K562 (cell line): ENCODE results near the gene IL1RAPL2. TPM values are rescaled to one million over a fixed set of nuclear protein-coding genes. Genes with fewer than 3 reads are reported as not detected.

Experiments
- ATAC-seq: fragments of 200-7000 bp; cut with Tn5 transposase; 3 replicates; pipeline ENCODE4 v1.9.1; 2020; ENCODE audit warnings: moderate library complexity
- BruUV-seq: library from RNA; stranded (reverse); fragments of 400-500 nt; replicated peaks from 2 replicates; lab custom pipeline; 2021; lab: Mats Ljungman, UMichigan
- CTCF ChIA-PET: fragments of 300-600 bp; formaldehyde crosslinking; extraction: SDS; loops from one replicate; lab custom pipeline; 2021; ENCODE audit warnings: low intra/inter-chr PET ratio; lab: Yijun Ruan, JAX
- POLR2A ChIA-PET: fragments of 300-600, 350-650 bp; sonication (Branson Sonifier 250); formaldehyde crosslinking; extraction: SDS; loops from one replicate; lab custom pipeline; 2021; ENCODE audit warnings: antibody characterized with exemption, inconsistent platforms; lab: Yijun Ruan, JAX
- DNase-seq, 4 experiments: peaks; one replicate each; pipeline versions ENCODE4 v3.0.0 to v3.0.0-alpha.2; 2011 to 2018; ENCODE audit warnings: low spot score in 3 of 4, mixed read lengths in 3 of 4; ENCODE audit errors: extremely low read depth in 1 of 4
- FAIRE-seq: peaks from 2 replicates; lab custom pipeline; 2011; peaks lifted over from hg19 to GRCh38; lab: Jason Lieb, UNC
- H2AFZ ChIP-seq: 2 replicates; pipeline ENCODE4 v1.6.0; 2011; ENCODE audit warnings: low read depth, low read length, control low read depth, inconsistent platforms
- H3K27ac ChIP-seq: fragments of 200-600 bp; 3 replicates; pipeline ENCODE4 v1.8.0; 2011; ENCODE audit warnings: low read depth, mild to moderate bottlenecking, control low read depth, inconsistent platforms, low read length, moderate library complexity, mixed read lengths; ENCODE audit errors: extremely low read depth
- H3K27me3 ChIP-seq, 2 experiments: fragments of 300-600 bp in 1 of 2; 2 replicates in 1 of 2; 3 replicates in 1 of 2; pipeline versions ENCODE4 v1.6.0 to v1.8.0; 2011; ENCODE audit warnings: inconsistent platforms in 2 of 2, low read length in 2 of 2, mild to moderate bottlenecking in 1 of 2, mixed read lengths in 1 of 2, moderate library complexity in 1 of 2; ENCODE audit not compliant: control insufficient read depth in 2 of 2, insufficient read depth in 2 of 2
- H3K36me3 ChIP-seq: fragments of 300-600 bp; 3 replicates; pipeline ENCODE4 v1.8.0; 2011; ENCODE audit warnings: mild to moderate bottlenecking, low read length, inconsistent platforms; ENCODE audit not compliant: control insufficient read depth, insufficient read depth
- H3K4me1 ChIP-seq, 2 experiments: fragments of 200-600 bp in 1 of 2; replicated peaks in 1 of 2; 2 replicates in 1 of 2; 3 replicates in 1 of 2; pipeline versions ENCODE4 v1.5.1 to v1.8.0; 2011; ENCODE audit warnings: inconsistent platforms in 2 of 2, low read length in 2 of 2, mild to moderate bottlenecking in 1 of 2, mixed read lengths in 1 of 2, moderate library complexity in 1 of 2; ENCODE audit not compliant: control insufficient read depth in 2 of 2, insufficient read depth in 2 of 2
- H3K4me2 ChIP-seq: 2 replicates; pipeline ENCODE4 v1.6.1; 2011; ENCODE audit warnings: low read length, control low read depth, inconsistent platforms, mixed read lengths; ENCODE audit not compliant: insufficient read depth
- H3K4me3 ChIP-seq: fragments of 200-600 bp; sonication (generic), shearing (Covaris generic); 2 replicates; pipeline ENCODE4 v1.5.1; 2016; ENCODE audit warnings: control low read depth, inconsistent platforms
- H3K79me2 ChIP-seq: fragments of 200-600 bp; 3 replicates; pipeline ENCODE4 v1.8.0; 2011; ENCODE audit warnings: low read length, inconsistent platforms; ENCODE audit not compliant: control insufficient read depth, insufficient read depth
- H3K9ac ChIP-seq, 2 experiments: 2 replicates each; pipeline versions ENCODE4 v1.6.0 to v1.6.1; 2011; ENCODE audit warnings: low read depth in 2 of 2, low read length in 2 of 2, control low read depth in 1 of 2, inconsistent platforms in 1 of 2, mild to moderate bottlenecking in 1 of 2, mixed read lengths in 1 of 2; ENCODE audit not compliant: insufficient read depth in 1 of 2
- H3K9me1 ChIP-seq: one replicate; pipeline ENCODE4 v1.6.0; 2011; ENCODE audit warnings: inconsistent platforms, mild to moderate bottlenecking, low read length, moderate library complexity; ENCODE audit not compliant: control insufficient read depth, insufficient read depth
- H3K9me3 ChIP-seq: replicated peaks from 2 replicates; pipeline ENCODE4 v1.5.1; 2011; ENCODE audit warnings: low read depth, low read length, inconsistent platforms; ENCODE audit not compliant: control insufficient read depth, insufficient read depth
- H4K20me1 ChIP-seq: replicated peaks from 2 replicates; pipeline ENCODE4 v1.6.1; 2011; ENCODE audit warnings: low read length, inconsistent platforms, mixed read lengths; ENCODE audit not compliant: control insufficient read depth, insufficient read depth
- GTF2E2 ChIP-seq: fragments of 200-800 bp; sonication (Bioruptor generic); IDR thresholded peaks from 2 replicates; pipeline ENCODE4 v1.6.1; 2016; ENCODE audit warnings: missing genetic modification characterization, missing compliant biosample characterization
- KLF13 ChIP-seq: fragments of 450-650 bp; IDR thresholded peaks from 2 replicates; pipeline ENCODE4 v1.6.1; 2016; ENCODE audit warnings: missing genetic modification characterization, low read depth, mild to moderate bottlenecking, missing compliant biosample characterization, moderate library complexity, borderline replicate concordance
- MBD2 ChIP-seq: sonication (generic); IDR thresholded peaks from 2 replicates; pipeline ENCODE4 v1.6.1; 2016; ENCODE audit warnings: low read depth, borderline replicate concordance
- NR4A1 ChIP-seq, 2 experiments: fragments of 250-450 bp in 1 of 2; fragments of 450-650 bp in 1 of 2; sonication (Bioruptor Pico) in 1 of 2; IDR thresholded peaks; 2 replicates each; pipeline versions ENCODE4 v1.4.0 to v1.6.1; 2016 to 2020; ENCODE audit warnings: mild to moderate bottlenecking in 2 of 2, missing compliant biosample characterization in 1 of 2, missing genetic modification characterization in 1 of 2, moderate library complexity in 1 of 2
- RBM25 ChIP-seq: fragments of 200-400 bp; formaldehyde crosslinking; IDR thresholded peaks from 2 replicates; pipeline ENCODE4 v1.6.1; 2018; ENCODE audit warnings: low read length, low read depth, moderate library complexity; ENCODE audit not compliant: severe bottlenecking
- RBM34 ChIP-seq: fragments of 200-400 bp; formaldehyde crosslinking; IDR thresholded peaks from 2 replicates; pipeline ENCODE4 v1.6.1; 2018; ENCODE audit warnings: low read length, borderline replicate concordance; ENCODE audit not compliant: insufficient read depth
- TFE3 ChIP-seq: fragments of 450-650 bp; formaldehyde crosslinking; IDR thresholded peaks from 2 replicates; pipeline ENCODE4 v1.4.0; 2020; ENCODE audit warnings: mild to moderate bottlenecking, mixed read lengths
- WGBS: fragments of 100-300 bp; shearing (Covaris generic); methylation state at CpG from one replicate; pipeline ENCODE4 v1.1.6; 2016; ENCODE audit warnings: low coverage, mixed read lengths; ENCODE audit not compliant: insufficient coverage; ENCODE audit errors: missing lambda C conversion rate; 5-methylcytosine and 5-hydroxymethylcytosine counted together
- in situ Hi-C: fragments of 300-500 bp; cut with MboI; formaldehyde crosslinking; loops from 4 replicates; pipeline ENCODE4 v1.15.0; 2018; ENCODE audit warnings: inconsistent platforms, mixed read lengths
- intact Hi-C: fragments of 100-400 bp; cut with micrococcal nuclease; formaldehyde crosslinking; loops from 2 replicates; pipeline ENCODE4 v1.14.2; 2022
- polyA plus RNA-seq, 8 experiments: library from polyadenylated mRNA; depleted of rRNA in 4 of 8; stranded (reverse) in 5 of 8; unstranded in 3 of 8; fragments of >200 nt; fragmentation: Nextera tagmentation in 2 of 8; fragmentation: Illumina TruSeq in 1 of 8; extraction: Ambion mirVana in 2 of 8; extraction: Trizol in 1 of 8; gene quantifications; 2 replicates each; pipeline versions ENCODE4 v1.2.1 to v1.2.3, GENCODE V29; 2011 to 2014; ENCODE audit warnings: inconsistent platforms in 1 of 8, missing spikeins in 1 of 8
- total RNA-seq, 7 experiments: library from RNA; depleted of rRNA in 6 of 7; stranded (reverse); fragments of >200 nt in 6 of 7; fragmentation: Illumina TruSeq in 2 of 7; extraction: Trizol in 2 of 7; gene quantifications; 2 replicates each; pipeline versions ENCODE4 v1.2.1 to v1.2.3, GENCODE V29; 2011 to 2021; ENCODE audit warnings: low replicate concordance in 1 of 7

IL1RAPL2 gene
- total and polyA plus RNA-seq, 9 of the 15 experiments (the other 6 are each of a cell fraction or from before 2014, with no cell fraction given) = not detected

GRCh38 chrX:105328773-105329172, 762.8 kb downstream of the IL1RAPL2 start:
- ChIA-PET POLR2A (no interaction called here), CTCF (no interaction called here)
- Histone ChIP-seq H3K4me2 (no peak overlapping the region), H3K9me1 (no peaks in the 10 kb centered on the region), H3K4me1 (no peaks in the 10 kb centered on the region), H2AFZ (no peak overlapping the region), H3K27me3 (no peaks in the 10 kb centered on the region), H4K20me1 (no peaks in the 10 kb centered on the region), H3K27ac (no peak overlapping the region), H3K36me3 (no peaks in the 10 kb centered on the region), H3K79me2 (no peaks in the 10 kb centered on the region), H3K9ac (no peak overlapping the region), H3K4me3 (no peak overlapping the region), H3K9me3 (no peaks in the 10 kb centered on the region)
- FAIRE-seq = no peak
- DNase-seq = no peak
- ATAC-seq = no peak
- no peak for TF ChIP-seq TFE3 (CRISPR knock-in tag)
- BruUV-seq = no TSS peak
- intact Hi-C loops = no loop called here
- in situ Hi-C loops = no loop called here

- 0% methylated on average over 1 of the region's 1 CpG for WGBS
- ATAC-seq (no peak), FAIRE-seq (no peak), DNase-seq (no peak)
- in situ Hi-C loops = no loop called here
- BruUV-seq = no TSS peak
- no peaks in the 10 kb centered on the region for H3K9me1 ChIP-seq
- intact Hi-C loops = no loop called here
- H3K4me3 ChIP-seq = no peak overlapping the region
- no peak for TF ChIP-seq RBM34
- no peak for TF ChIP-seq GTF2E2
- TF ChIP-seq NR4A1 (CRISPR knock-in tag; IDR thresholded peaks at IDR 0.05) = no peak
- no peak for TF ChIP-seq NR4A1 (tag; IDR thresholded peaks at IDR 0.05)
- no peak for TF ChIP-seq KLF13 (tag)
- no peak for TF ChIP-seq RBM25
- no peak for TF ChIP-seq MBD2
- H3K9me3 ChIP-seq = no peaks in the 10 kb centered on the region
- no peak overlapping the region for H3K27ac ChIP-seq
- no peaks in the 10 kb centered on the region for H3K36me3 ChIP-seq
- ChIA-PET CTCF (no interaction called here), POLR2A (no interaction called here)
- H3K4me1 ChIP-seq = no peaks in the 10 kb centered on the region
- H2AFZ ChIP-seq = no peak overlapping the region
- H3K4me2 ChIP-seq = no peak overlapping the region
- no peaks in the 10 kb centered on the region for H3K27me3 ChIP-seq
- H4K20me1 ChIP-seq = no peaks in the 10 kb centered on the region
- H3K9ac ChIP-seq = no peak overlapping the region
- H3K79me2 ChIP-seq = no peaks in the 10 kb centered on the region
Observed at GRCh38 chrX:105331244-105331643, 765.2 kb downstream of the IL1RAPL2 start.
